Measurements from ENCODE around the gene ZNF277. TPM values are rescaled to one million over a fixed set of nuclear protein-coding genes. Genes with fewer than 3 reads are reported as not detected.

Gene ZNF277
- total RNA-seq, 4 donors from 2014 or later, result 19.5 to 27.1 (median 25.7) TPM

DNA sequence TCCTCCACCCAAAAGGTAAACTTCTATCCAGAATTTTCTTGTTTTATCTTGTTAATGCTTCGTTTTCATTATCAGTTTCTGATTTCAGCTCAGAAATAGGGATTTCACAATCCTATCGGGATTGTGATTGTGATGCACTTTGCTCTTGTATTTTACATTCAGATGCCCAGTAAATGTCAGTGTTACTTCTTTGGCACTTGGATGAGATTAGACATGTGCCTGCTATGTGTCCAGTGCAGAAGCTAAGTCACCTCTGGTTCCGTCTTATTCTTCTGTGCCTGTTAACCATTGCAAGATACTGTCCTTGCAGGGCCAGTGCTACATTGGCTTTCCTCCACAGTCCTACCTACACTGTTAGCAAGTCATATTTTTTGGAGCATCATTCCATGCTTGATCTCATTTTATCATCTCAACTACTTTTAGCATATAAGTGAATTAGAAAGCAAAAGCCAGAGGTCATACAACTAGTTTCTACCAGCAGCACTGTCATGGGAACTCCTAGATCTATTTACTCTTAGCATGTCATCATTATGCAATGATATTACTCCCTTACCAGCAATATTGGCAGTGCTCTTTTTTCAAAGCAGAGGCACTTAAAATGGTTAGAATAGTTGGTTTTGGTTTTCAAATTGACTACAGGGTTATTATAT, 26.7 kb downstream of the ZNF277 start:
- Histone ChIP-seq H3K9me3 (no peaks in the 10 kb centered on the region), H3K4me3 (no peak overlapping the region), H3K27ac (replicated peaks in 1 of 4) (no peak overlapping the region), H3K36me3 (no peaks in the 10 kb centered on the region), H3K27me3 (no peaks in the 10 kb centered on the region), H3K4me1 (peaks cover 0 to 8% (median 5%) of the 10 kb centered on the region in 4 donors)
- DNase-seq (ENCODE audit: extremely low spot score), result no peak
- TF ChIP-seq POLR2A (IDR thresholded peaks at IDR 0.05; ENCODE audit: low read depth), result no peak
- TF ChIP-seq EP300 (IDR thresholded peaks at IDR 0.05), result no peak
- TF ChIP-seq POLR2AphosphoS5 (IDR thresholded peaks at IDR 0.05), result no peak
- TF ChIP-seq, protein P1, sequence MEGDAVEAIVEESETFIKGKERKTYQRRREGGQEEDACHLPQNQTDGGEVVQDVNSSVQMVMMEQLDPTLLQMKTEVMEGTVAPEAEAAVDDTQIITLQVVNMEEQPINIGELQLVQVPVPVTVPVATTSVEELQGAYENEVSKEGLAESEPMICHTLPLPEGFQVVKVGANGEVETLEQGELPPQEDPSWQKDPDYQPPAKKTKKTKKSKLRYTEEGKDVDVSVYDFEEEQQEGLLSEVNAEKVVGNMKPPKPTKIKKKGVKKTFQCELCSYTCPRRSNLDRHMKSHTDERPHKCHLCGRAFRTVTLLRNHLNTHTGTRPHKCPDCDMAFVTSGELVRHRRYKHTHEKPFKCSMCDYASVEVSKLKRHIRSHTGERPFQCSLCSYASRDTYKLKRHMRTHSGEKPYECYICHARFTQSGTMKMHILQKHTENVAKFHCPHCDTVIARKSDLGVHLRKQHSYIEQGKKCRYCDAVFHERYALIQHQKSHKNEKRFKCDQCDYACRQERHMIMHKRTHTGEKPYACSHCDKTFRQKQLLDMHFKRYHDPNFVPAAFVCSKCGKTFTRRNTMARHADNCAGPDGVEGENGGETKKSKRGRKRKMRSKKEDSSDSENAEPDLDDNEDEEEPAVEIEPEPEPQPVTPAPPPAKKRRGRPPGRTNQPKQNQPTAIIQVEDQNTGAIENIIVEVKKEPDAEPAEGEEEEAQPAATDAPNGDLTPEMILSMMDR (IDR thresholded peaks at IDR 0.05), result no peak
- 79% methylated on average over 3 of the region's 3 CpGs for WGBS
- intact Hi-C loops (cut with DNase I), result no loop called here

DNA sequence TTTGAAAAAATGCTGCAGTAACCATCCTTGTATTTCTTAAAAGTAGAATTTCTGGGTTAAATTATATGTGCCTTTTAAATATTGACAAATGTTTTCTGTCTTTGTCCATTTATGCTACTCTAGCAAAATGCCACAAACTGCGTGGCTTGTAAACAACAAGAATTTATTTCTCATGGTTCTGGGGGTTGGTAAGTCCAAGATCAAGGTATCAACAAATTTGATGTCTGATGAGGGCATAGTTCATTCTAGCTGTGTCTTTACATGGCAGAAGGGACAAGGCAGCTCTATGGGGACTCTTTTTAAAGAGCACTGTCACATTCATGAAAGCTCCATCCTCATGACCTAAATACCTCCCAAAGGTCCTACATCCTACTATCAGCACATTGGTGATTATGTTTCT, 27.7 kb downstream of the ZNF277 start:
- intact Hi-C loops (cut with DNase I), result no loop called here
- 100% methylated on average over 1 of the region's 1 CpG for WGBS
- H3K36me3 ChIP-seq, result no peaks in the 10 kb centered on the region
- DNase-seq (ENCODE audit: extremely low spot score), result no peak
- H3K27me3 ChIP-seq, result no peaks in the 10 kb centered on the region
- no peaks in the 10 kb centered on the region for H3K9me3 ChIP-seq
- no peak overlapping the region for H3K27ac ChIP-seq (replicated peaks in 1 of 4)
- no peak overlapping the region for H3K4me3 ChIP-seq
- peaks cover 0 to 8% (median 5%) of the 10 kb centered on the region in 4 donors for H3K4me1 ChIP-seq
- no peak for TF ChIP-seq POLR2AphosphoS5 (IDR thresholded peaks at IDR 0.05)
- no peak for TF ChIP-seq EP300 (IDR thresholded peaks at IDR 0.05)
- TF ChIP-seq, protein P1 (IDR thresholded peaks at IDR 0.05), result no peak
- TF ChIP-seq POLR2A (IDR thresholded peaks at IDR 0.05; ENCODE audit: low read depth), result no peak

DNA sequence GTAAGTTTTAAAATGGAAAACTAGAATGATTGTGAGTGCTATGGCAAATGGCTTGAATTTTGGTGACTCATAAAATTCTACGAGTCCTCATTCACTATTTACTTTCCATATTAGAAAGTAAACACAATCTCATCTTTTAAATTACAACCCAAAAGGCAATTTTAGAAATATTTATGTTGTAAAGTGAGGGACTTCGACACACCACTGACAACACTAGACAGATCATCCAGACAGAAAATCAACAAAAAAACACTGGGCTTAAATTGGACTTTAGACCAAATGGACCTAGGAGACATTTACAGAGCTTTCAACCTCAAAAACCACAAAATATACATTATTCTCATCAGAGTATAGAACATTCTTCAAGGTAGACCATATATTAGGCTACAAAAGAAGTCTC, 30.1 kb downstream of the ZNF277 start:
- WGBS, result 95% methylated on average over 2 of the region's 2 CpGs
- H3K4me3 ChIP-seq, result no peak overlapping the region
- peaks cover 0 to 8% (median 5%) of the 10 kb centered on the region in 4 donors for H3K4me1 ChIP-seq
- no peak for DNase-seq (ENCODE audit: extremely low spot score)
- H3K9me3 ChIP-seq, result no peaks in the 10 kb centered on the region
- intact Hi-C loops (cut with DNase I), result no loop called here
- H3K27me3 ChIP-seq, result no peaks in the 10 kb centered on the region
- TF ChIP-seq POLR2AphosphoS5 (IDR thresholded peaks at IDR 0.05) (no peak), POLR2A (IDR thresholded peaks at IDR 0.05; ENCODE audit: low read depth) (no peak), EP300 (IDR thresholded peaks at IDR 0.05) (no peak)
- TF ChIP-seq, protein P1 (IDR thresholded peaks at IDR 0.05), result no peak
- H3K27ac ChIP-seq (replicated peaks in 1 of 4), result no peak overlapping the region
- H3K36me3 ChIP-seq, result no peaks in the 10 kb centered on the region

DNA sequence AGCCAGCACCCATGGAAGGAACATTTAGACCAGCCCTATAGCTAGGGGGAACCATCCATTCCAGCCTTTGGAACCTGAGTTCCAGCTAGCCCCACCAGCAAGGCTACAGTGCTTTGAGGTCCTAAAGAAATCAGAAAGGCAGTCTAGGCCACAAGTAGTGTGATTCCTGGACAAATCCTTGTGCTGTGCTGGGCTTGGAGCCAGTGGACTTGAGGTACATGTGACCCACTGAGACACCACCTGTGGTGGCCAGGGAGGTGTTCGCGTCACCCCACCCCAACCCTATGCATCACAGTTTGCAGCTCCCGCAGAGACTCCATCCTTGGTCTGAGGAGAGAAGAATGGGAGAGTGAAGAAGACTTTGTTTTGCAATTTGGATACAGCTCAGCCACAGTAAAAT, 31.8 kb downstream of the ZNF277 start:
- DNase-seq (ENCODE audit: extremely low spot score), result no peak
- no peaks in the 10 kb centered on the region for H3K36me3 ChIP-seq

More for the DNA sequence above, 31.8 kb downstream of the ZNF277 start:
- Histone ChIP-seq H3K27ac (replicated peaks in 1 of 4) (no peak overlapping the region), H3K27me3 (no peaks in the 10 kb centered on the region), H3K4me3 (no peak overlapping the region), H3K4me1 (peaks cover 0 to 2% (median 1%) of the 10 kb centered on the region in 4 donors), H3K9me3 (no peaks in the 10 kb centered on the region)
- WGBS, result 100% methylated on average over 3 of the region's 3 CpGs
- TF ChIP-seq EP300 (IDR thresholded peaks at IDR 0.05) (no peak), POLR2A (IDR thresholded peaks at IDR 0.05; ENCODE audit: low read depth) (no peak), POLR2AphosphoS5 (IDR thresholded peaks at IDR 0.05) (no peak)
- TF ChIP-seq, protein P1 (IDR thresholded peaks at IDR 0.05), result no peak
- intact Hi-C loops (cut with DNase I), result no loop called here

Measured in esophagus muscularis mucosa (tissue), 4 donors.